ENCODE results near the gene UBE2J1. TPM values are rescaled to one million over a fixed set of nuclear protein-coding genes. Genes with fewer than 3 reads are reported as not detected.
"Not testable (repeated sequence)": the region's sequence is repeated elsewhere in the genome, so short reads cannot be mapped to it uniquely, and the experiment has no call there.

The UBE2J1 gene, protein sequence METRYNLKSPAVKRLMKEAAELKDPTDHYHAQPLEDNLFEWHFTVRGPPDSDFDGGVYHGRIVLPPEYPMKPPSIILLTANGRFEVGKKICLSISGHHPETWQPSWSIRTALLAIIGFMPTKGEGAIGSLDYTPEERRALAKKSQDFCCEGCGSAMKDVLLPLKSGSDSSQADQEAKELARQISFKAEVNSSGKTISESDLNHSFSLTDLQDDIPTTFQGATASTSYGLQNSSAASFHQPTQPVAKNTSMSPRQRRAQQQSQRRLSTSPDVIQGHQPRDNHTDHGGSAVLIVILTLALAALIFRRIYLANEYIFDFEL
- 47.7 and 54.4 TPM in 2 replicates for total RNA-seq

GRCh38 chr6:89352278-89353117 is at the start of gene UBE2J1:
TSS of gene UBE2J1 (minus strand) at chr6:89352722. CDS start at chr6:89352569, 153 bp downstream.
- H3K4me3 ChIP-seq (ENCODE audit: low read depth, low read length) = peak within 1 kb of the TSS; percentile 98
- TF ChIP-seq, protein P1, sequence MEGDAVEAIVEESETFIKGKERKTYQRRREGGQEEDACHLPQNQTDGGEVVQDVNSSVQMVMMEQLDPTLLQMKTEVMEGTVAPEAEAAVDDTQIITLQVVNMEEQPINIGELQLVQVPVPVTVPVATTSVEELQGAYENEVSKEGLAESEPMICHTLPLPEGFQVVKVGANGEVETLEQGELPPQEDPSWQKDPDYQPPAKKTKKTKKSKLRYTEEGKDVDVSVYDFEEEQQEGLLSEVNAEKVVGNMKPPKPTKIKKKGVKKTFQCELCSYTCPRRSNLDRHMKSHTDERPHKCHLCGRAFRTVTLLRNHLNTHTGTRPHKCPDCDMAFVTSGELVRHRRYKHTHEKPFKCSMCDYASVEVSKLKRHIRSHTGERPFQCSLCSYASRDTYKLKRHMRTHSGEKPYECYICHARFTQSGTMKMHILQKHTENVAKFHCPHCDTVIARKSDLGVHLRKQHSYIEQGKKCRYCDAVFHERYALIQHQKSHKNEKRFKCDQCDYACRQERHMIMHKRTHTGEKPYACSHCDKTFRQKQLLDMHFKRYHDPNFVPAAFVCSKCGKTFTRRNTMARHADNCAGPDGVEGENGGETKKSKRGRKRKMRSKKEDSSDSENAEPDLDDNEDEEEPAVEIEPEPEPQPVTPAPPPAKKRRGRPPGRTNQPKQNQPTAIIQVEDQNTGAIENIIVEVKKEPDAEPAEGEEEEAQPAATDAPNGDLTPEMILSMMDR (IDR thresholded peaks at IDR 0.05; ENCODE audit: insufficient read depth, low read depth, low read length) = no peak
- peak; percentile 97 for DNase-seq (ENCODE audit: low read depth)

GRCh38 chr6:89400912-89401399 is 48.4 kb upstream of the UBE2J1 start:
- DNase-seq (ENCODE audit: low read depth) = no peak
- H3K4me3 ChIP-seq (ENCODE audit: low read depth, low read length) = no peak overlapping the region
- TF ChIP-seq, protein P1 (IDR thresholded peaks at IDR 0.05; ENCODE audit: insufficient read depth, low read depth, low read length) = no peak

- no peak overlapping the region for H3K4me3 ChIP-seq (ENCODE audit: low read depth, low read length)
- no peak for DNase-seq (ENCODE audit: low read depth)
- TF ChIP-seq, protein P1 (IDR thresholded peaks at IDR 0.05; ENCODE audit: insufficient read depth, low read depth, low read length) = no peak
Observed at GRCh38 chr6:89400050-89400449, 47.5 kb upstream of the UBE2J1 start.

DNA sequence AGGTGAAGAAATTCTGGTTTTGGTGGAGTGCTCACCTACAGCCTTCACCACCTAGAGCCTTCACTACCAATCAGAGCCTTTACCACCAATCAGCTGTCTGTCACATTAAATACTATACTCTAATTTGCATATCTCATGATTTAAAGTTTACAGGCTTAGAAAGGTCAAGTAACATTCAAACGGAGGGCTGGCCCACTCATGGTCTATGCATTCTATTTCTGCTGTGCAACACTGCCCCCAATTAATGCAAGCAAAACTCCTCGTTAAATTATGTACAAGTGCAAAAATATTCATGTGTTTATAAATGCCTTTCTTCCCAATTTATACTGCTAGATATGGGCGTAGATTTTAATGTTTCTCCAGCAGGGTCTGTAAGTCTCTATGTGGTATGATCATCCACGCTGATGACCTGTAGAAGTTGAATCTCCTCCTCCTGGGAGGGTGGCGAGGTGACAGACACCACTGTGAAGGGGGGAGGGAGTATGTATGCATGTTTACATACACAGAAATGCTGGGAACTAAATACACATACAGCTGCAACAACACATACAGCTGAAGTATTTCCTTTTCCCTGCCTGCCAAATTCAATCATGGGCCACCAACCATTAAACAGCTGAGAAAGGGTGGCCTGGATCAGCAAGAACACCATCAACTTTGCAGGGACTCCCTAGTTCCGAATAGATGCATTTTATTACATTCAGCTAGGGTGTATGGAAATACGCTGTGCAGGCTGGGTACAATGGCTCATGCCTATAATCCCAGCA is 46.4 kb upstream of the UBE2J1 start:
- DNase-seq (ENCODE audit: low read depth) = no peak
- no peak overlapping the region for H3K4me3 ChIP-seq (ENCODE audit: low read depth, low read length)
- TF ChIP-seq, protein P1 (IDR thresholded peaks at IDR 0.05; ENCODE audit: insufficient read depth, low read depth, low read length) = no peak

DNA sequence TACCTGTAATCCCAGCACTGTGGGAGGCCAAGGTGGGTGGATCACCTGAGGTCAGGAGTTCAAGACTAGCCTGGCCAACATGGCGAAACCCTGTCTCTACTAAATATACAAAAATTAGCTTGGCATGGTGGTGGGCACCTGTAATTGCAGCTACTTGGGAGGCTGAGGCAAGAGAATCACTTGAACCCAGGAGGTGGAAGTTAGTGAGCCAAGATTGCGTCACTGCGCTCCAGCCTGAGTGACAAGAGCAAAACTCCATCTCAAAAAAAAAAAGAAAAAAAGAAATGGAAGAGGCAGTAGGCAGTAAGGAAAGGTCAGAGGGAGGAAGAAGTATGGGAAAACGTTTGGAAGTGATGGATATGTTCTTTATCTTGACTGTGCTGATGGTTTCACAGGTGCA is 45.4 kb upstream of the UBE2J1 start:
- not testable (repeated sequence) for H3K4me3 ChIP-seq (ENCODE audit: low read depth, low read length); DNase-seq (ENCODE audit: low read depth)

DNA sequence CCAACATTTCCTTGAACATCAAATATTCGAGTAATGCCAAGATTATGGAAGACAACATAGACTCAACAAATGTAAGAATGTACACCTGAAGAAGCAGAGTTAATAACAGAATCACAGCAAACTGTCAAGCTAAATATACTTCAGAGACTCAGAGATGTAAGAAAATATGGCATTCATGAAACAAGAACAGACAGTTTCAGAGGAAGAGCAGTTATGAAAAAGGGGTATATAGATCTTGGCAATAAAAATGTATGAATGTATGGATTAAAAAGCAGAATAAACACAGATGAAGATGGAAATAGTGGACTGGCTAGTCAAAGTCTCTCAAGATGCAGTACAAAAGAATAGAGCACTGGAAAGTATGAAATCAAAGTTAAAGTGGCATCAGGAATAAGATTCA is 41.1 kb upstream of the UBE2J1 start:
- DNase-seq (ENCODE audit: low read depth) = no peak
- TF ChIP-seq, protein P1 (IDR thresholded peaks at IDR 0.05; ENCODE audit: insufficient read depth, low read depth, low read length) = no peak
- no peak overlapping the region for H3K4me3 ChIP-seq (ENCODE audit: low read depth, low read length)

Data from fibroblast of villous mesenchyme (primary cell).